Endothelial cell of umbilical vein (primary cell): ENCODE results near the gene CNOT4. TPM values are rescaled to one million over a fixed set of nuclear protein-coding genes. Genes with fewer than 3 reads are reported as not detected.

ENCODE experiments used
- BruUV-seq: library from RNA; stranded (reverse); fragments of 400-500 nt; replicated peaks from 2 replicates; lab custom pipeline; 2021; lab: Mats Ljungman, UMichigan
- CTCF ChIA-PET: fragments of 300-600, 350-600 bp; sonication (Branson Sonifier 250); formaldehyde crosslinking; loops from one replicate; lab custom pipeline; 2021; ENCODE audit warnings: antibody characterized with exemption, inconsistent platforms; lab: Charles Lee
- POLR2A ChIA-PET: fragments of 300-600, 350-600 bp; sonication (Branson Sonifier 250); formaldehyde crosslinking; loops from one replicate; lab custom pipeline; 2021; ENCODE audit warnings: antibody characterized with exemption, inconsistent platforms; lab: Charles Lee
- DNase-seq: peaks from one replicate; pipeline ENCODE4 v3.0.0-alpha.2; 2011; ENCODE audit warnings: low read depth, low spot score
- FAIRE-seq: peaks from 2 replicates; lab custom pipeline; 2011; peaks lifted over from hg19 to GRCh38; lab: Jason Lieb, UNC
- H2AFZ ChIP-seq: 2 replicates; pipeline ENCODE4 v1.6.0; 2012; ENCODE audit warnings: low read depth, low read length, control low read depth, inconsistent platforms
- H3K27ac ChIP-seq: 2 replicates; pipeline ENCODE4 v1.5.1; 2011; ENCODE audit warnings: low read depth, mild to moderate bottlenecking, control low read depth, low read length, moderate library complexity; ENCODE audit not compliant: insufficient read depth
- H3K27me3 ChIP-seq, 2 experiments: 2 replicates each; pipeline versions ENCODE4 v1.6.0 to v1.6.1; 2011; ENCODE audit warnings: low read length in 2 of 2, mixed read lengths in 1 of 2; ENCODE audit not compliant: control insufficient read depth in 2 of 2, insufficient read depth in 2 of 2
- H3K36me3 ChIP-seq, 2 experiments: 2 replicates in 1 of 2; 3 replicates in 1 of 2; pipeline ENCODE4 v1.5.1; 2011; ENCODE audit warnings: low read length in 2 of 2, mild to moderate bottlenecking in 1 of 2, moderate library complexity in 1 of 2; ENCODE audit not compliant: control insufficient read depth in 2 of 2, insufficient read depth in 2 of 2; ENCODE audit errors: extremely low read depth in 1 of 2
- H3K4me1 ChIP-seq: 3 replicates; pipeline ENCODE4 v1.5.1; 2011; ENCODE audit warnings: mild to moderate bottlenecking, low read length; ENCODE audit not compliant: control insufficient read depth, insufficient read depth; ENCODE audit errors: extremely low read depth
- H3K4me2 ChIP-seq: 2 replicates; pipeline ENCODE4 v1.6.1; 2011; ENCODE audit warnings: low read length, control low read depth, mixed read lengths; ENCODE audit not compliant: insufficient read depth
- H3K4me3 ChIP-seq, 3 experiments: fragments of 200-600 bp in 1 of 3; sonication (generic), shearing (Covaris generic) in 1 of 3; replicated peaks in 1 of 3; 2 replicates each; pipeline ENCODE4 v1.5.1; 2011 to 2016; ENCODE audit warnings: control low read depth in 3 of 3, low read length in 3 of 3, mild to moderate bottlenecking in 2 of 3, inconsistent platforms in 1 of 3, low read depth in 1 of 3, moderate library complexity in 1 of 3; ENCODE audit not compliant: insufficient read depth in 1 of 3
- H3K79me2 ChIP-seq: 2 replicates; pipeline ENCODE4 v1.6.0; 2012; ENCODE audit warnings: low read length, inconsistent platforms; ENCODE audit not compliant: control insufficient read depth, insufficient read depth
- H3K9ac ChIP-seq: replicated peaks from 2 replicates; pipeline ENCODE3; 2011; ENCODE audit warnings: low read length, control low read depth; ENCODE audit not compliant: insufficient read depth; ENCODE audit errors: extremely low read depth
- H3K9me1 ChIP-seq: replicated peaks from 3 replicates; pipeline ENCODE4 v1.6.0; 2011; ENCODE audit warnings: mild to moderate bottlenecking, low read length; ENCODE audit not compliant: control insufficient read depth, insufficient read depth; ENCODE audit errors: extremely low read depth
- H3K9me3 ChIP-seq: replicated peaks from 2 replicates; pipeline ENCODE4 v1.5.1; 2012; ENCODE audit warnings: low read length, inconsistent platforms; ENCODE audit not compliant: control insufficient read depth, insufficient read depth
- H4K20me1 ChIP-seq: replicated peaks from 2 replicates; pipeline ENCODE3; 2011; ENCODE audit warnings: mild to moderate bottlenecking, low read length; ENCODE audit not compliant: control insufficient read depth, insufficient read depth; ENCODE audit errors: extremely low read depth
- EZH2 ChIP-seq: IDR thresholded peaks from 2 replicates; pipeline ENCODE4 v1.6.1; 2012; ENCODE audit warnings: borderline replicate concordance, low read depth, mild to moderate bottlenecking, moderate library complexity, low read length, inconsistent platforms; ENCODE audit not compliant: severe bottlenecking
- FOS ChIP-seq: IDR thresholded peaks from 2 replicates; pipeline ENCODE4 v1.6.1; 2011; ENCODE audit warnings: mild to moderate bottlenecking, low read length, moderate library complexity, borderline replicate concordance; ENCODE audit not compliant: insufficient read depth
- GATA2 ChIP-seq: IDR thresholded peaks from 2 replicates; pipeline ENCODE4 v1.7.0; 2011; ENCODE audit warnings: low read depth, mild to moderate bottlenecking, moderate library complexity, mixed read lengths, low read length; ENCODE audit not compliant: insufficient read length, insufficient read depth
- JUN ChIP-seq: IDR thresholded peaks from 2 replicates; pipeline ENCODE4 v1.6.1; 2011; ENCODE audit warnings: borderline replicate concordance, low read depth; ENCODE audit not compliant: insufficient read length, insufficient read depth
- MAX ChIP-seq: IDR thresholded peaks from 2 replicates; pipeline ENCODE4 v1.6.1; 2011; ENCODE audit not compliant: insufficient read depth, insufficient read length
- MYC ChIP-seq: IDR thresholded peaks from one replicate; pipeline ENCODE4 v1.6.1; 2011; ENCODE audit warnings: mild to moderate bottlenecking, low read depth, low read length
- POLR2A ChIP-seq: IDR thresholded peaks from 2 replicates; pipeline ENCODE4 v1.6.1; 2012; ENCODE audit warnings: low read depth, mild to moderate bottlenecking, control low read depth, low read length
- POLR2AphosphoS5 ChIP-seq: IDR thresholded peaks from 2 replicates; pipeline ENCODE4 v1.6.1; 2012; ENCODE audit warnings: low read depth, mild to moderate bottlenecking, control low read depth, low read length, moderate library complexity; ENCODE audit not compliant: insufficient read depth
- dilution Hi-C: fragments of 300-500 bp; cut with MboI; formaldehyde crosslinking; loops from one replicate; pipeline ENCODE4 v1.15.0; 2019; ENCODE audit warnings: low sequenced_read_pairs; ENCODE audit not compliant: extremely low pct_ligation_motif_present
- intact Hi-C: fragments of 100-400 bp; cut with micrococcal nuclease; formaldehyde crosslinking; loops from one replicate; pipeline ENCODE4 v1.10.0; 2022
- polyA plus RNA-seq, 4 experiments: library from polyadenylated mRNA; depleted of rRNA in 3 of 4; stranded (reverse) in 3 of 4; unstranded in 1 of 4; fragments of >200 nt; gene quantifications; 2 replicates each; pipeline versions ENCODE4 v1.2.1 to v1.2.3, GENCODE V29; 2011 to 2012; ENCODE audit warnings: missing spikeins in 1 of 4
- total RNA-seq: library from RNA; stranded (reverse); gene quantifications from 2 replicates; pipeline ENCODE4 v1.2.3, GENCODE V29; 2021
- TF ChIP-seq, protein P1 (sequence below), 2 donors: IDR thresholded peaks; 1 replicate in 1 of 2; 2 replicates in 1 of 2; pipeline ENCODE4 v1.5.1; 2011; ENCODE audit warnings: low read length in 2 of 2, mild to moderate bottlenecking in 2 of 2, moderate library complexity in 2 of 2, control low read depth in 1 of 2, inconsistent platforms in 1 of 2, low read depth in 1 of 2; ENCODE audit not compliant: insufficient read depth in 1 of 2; ENCODE audit errors: extremely low read depth in 1 of 2

Gene CNOT4
- total and polyA plus RNA-seq, 2 donors (not counting 3 experiments of a cell fraction or from before 2014, with no cell fraction given) = 10.3 to 21.7 TPM

DNA sequence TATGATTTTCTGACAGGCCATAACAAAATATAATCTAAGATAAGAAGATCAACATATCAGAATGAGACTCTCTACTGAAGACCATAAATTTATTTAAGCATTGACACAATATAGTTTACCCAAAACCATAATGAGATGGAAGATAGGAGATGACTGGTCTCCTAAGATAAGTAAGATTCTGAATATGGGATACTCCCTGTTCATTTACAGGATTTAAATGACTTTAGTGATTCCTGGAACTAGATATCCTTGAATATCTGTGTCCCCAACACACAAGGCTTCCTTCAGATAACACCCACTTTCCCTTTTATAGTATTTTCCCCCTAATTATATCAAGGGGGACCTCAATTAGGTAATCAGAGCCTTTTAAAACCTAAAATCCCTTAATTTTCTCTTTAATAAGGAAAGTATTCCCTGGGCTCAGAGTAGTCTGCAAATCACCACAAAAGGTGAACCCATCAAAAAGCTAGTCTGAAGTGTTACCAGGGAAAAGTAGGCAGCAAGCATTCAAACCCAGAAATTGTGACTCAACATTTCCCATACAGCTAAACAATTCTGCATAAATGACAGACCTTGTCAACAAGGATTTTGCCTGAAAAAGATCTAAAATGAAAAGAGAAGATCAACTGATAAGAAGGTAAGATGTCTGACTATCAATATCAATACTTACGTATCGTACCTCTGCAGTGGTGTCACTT, 99.9 kb downstream of the CNOT4 start:
- H3K27me3 ChIP-seq = no peaks in the 10 kb centered on the region
- intact Hi-C loops = no loop called here

More for the DNA sequence above, 99.9 kb downstream of the CNOT4 start:
- no peaks in the 10 kb centered on the region for H3K9me1 ChIP-seq
- no peak overlapping the region for H2AFZ ChIP-seq
- FAIRE-seq (no peak), DNase-seq (no peak)
- peaks cover 3% of the 10 kb centered on the region for H3K79me2 ChIP-seq
- dilution Hi-C loops = no loop called here
- H3K36me3 ChIP-seq = peaks cover 2 to 7% of the 10 kb centered on the region in 2 experiments
- no peak overlapping the region for H3K9ac ChIP-seq
- no peaks in the 10 kb centered on the region for H3K9me3 ChIP-seq
- H4K20me1 ChIP-seq = no peaks in the 10 kb centered on the region
- TF ChIP-seq JUN (no peak), FOS (no peak), POLR2A (no peak), EZH2 (no peak), POLR2AphosphoS5 (no peak), MAX (no peak), MYC (no peak), GATA2 (no peak)
- TF ChIP-seq, protein P1, sequence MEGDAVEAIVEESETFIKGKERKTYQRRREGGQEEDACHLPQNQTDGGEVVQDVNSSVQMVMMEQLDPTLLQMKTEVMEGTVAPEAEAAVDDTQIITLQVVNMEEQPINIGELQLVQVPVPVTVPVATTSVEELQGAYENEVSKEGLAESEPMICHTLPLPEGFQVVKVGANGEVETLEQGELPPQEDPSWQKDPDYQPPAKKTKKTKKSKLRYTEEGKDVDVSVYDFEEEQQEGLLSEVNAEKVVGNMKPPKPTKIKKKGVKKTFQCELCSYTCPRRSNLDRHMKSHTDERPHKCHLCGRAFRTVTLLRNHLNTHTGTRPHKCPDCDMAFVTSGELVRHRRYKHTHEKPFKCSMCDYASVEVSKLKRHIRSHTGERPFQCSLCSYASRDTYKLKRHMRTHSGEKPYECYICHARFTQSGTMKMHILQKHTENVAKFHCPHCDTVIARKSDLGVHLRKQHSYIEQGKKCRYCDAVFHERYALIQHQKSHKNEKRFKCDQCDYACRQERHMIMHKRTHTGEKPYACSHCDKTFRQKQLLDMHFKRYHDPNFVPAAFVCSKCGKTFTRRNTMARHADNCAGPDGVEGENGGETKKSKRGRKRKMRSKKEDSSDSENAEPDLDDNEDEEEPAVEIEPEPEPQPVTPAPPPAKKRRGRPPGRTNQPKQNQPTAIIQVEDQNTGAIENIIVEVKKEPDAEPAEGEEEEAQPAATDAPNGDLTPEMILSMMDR (IDR thresholded peaks at IDR 0.05; ENCODE audit: extremely low read depth in 1 of 2, insufficient read depth in 1 of 2, low read depth in 1 of 2, low read length in 2 of 2) = no peak
- BruUV-seq = no TSS peak
- H3K4me1 ChIP-seq = peaks cover 15% of the 10 kb centered on the region
- ChIA-PET CTCF (interaction anchor here (1.9 kb wide), 1 partner anchor 15 kb away, joined by 5 read pairs; no protein-coding TSS in a partner anchor), POLR2A (no interaction called here)
- H3K27ac ChIP-seq = no peak overlapping the region
- H3K4me2 ChIP-seq = no peak overlapping the region
- no peak overlapping the region for H3K4me3 ChIP-seq
